PFSK-1 (cell line): Measurements from ENCODE around the gene LY9.

ENCODE experiments used
- POLR2AphosphoS5 ChIP-seq: IDR thresholded peaks from 2 replicates; pipeline ENCODE4 v1.6.1; 2012; ENCODE audit warnings: low read depth, mild to moderate bottlenecking, control low read depth, low read length, moderate library complexity
- SIN3A ChIP-seq: IDR thresholded peaks from 2 replicates; pipeline ENCODE4 v1.6.1; 2012; ENCODE audit warnings: mild to moderate bottlenecking, low read length, moderate library complexity, borderline replicate concordance; ENCODE audit not compliant: insufficient read depth
- TF ChIP-seq, protein P1 (sequence below), 2 experiments: IDR thresholded peaks; 2 replicates each; pipeline versions ENCODE4 v1.6.1 to v1.8.0; 2011 to 2012; ENCODE audit warnings: low read depth in 2 of 2, low read length in 2 of 2, control low read depth in 1 of 2, inconsistent platforms in 1 of 2, mild to moderate bottlenecking in 1 of 2, moderate library complexity in 1 of 2; ENCODE audit not compliant: insufficient read depth in 1 of 2

DNA sequence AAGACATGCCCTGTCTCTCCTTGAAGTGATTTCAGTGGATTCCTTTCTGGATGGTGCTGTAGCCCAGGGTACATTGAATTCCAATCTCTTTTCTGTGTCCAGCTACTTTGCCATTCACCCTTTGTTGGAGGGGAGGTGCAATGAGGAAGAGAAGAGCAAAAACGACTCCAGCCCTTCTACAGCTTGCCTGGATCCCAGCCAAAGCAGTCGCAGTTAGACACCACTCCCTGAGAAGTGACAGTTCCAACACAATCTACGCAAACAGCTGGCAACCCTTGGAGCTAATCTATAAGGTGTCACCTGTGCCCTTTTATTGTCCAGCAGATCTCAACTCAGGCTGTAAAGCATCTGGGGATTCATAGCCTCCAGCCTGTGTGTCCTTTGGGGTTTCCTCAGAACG, 62.1 kb downstream of the LY9 start:
- TF ChIP-seq POLR2AphosphoS5 (no peak), SIN3A (no peak)
- TF ChIP-seq, protein P1, sequence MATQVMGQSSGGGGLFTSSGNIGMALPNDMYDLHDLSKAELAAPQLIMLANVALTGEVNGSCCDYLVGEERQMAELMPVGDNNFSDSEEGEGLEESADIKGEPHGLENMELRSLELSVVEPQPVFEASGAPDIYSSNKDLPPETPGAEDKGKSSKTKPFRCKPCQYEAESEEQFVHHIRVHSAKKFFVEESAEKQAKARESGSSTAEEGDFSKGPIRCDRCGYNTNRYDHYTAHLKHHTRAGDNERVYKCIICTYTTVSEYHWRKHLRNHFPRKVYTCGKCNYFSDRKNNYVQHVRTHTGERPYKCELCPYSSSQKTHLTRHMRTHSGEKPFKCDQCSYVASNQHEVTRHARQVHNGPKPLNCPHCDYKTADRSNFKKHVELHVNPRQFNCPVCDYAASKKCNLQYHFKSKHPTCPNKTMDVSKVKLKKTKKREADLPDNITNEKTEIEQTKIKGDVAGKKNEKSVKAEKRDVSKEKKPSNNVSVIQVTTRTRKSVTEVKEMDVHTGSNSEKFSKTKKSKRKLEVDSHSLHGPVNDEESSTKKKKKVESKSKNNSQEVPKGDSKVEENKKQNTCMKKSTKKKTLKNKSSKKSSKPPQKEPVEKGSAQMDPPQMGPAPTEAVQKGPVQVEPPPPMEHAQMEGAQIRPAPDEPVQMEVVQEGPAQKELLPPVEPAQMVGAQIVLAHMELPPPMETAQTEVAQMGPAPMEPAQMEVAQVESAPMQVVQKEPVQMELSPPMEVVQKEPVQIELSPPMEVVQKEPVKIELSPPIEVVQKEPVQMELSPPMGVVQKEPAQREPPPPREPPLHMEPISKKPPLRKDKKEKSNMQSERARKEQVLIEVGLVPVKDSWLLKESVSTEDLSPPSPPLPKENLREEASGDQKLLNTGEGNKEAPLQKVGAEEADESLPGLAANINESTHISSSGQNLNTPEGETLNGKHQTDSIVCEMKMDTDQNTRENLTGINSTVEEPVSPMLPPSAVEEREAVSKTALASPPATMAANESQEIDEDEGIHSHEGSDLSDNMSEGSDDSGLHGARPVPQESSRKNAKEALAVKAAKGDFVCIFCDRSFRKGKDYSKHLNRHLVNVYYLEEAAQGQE (IDR thresholded peaks at IDR 0.05; ENCODE audit: insufficient read depth in 1 of 2, low read depth in 2 of 2, low read length in 2 of 2) = no peak
